NCI-H146 treated with DMSO at 0.1 percent for 48 hours (cell line): ENCODE results near the gene TBCCD1.

Source experiments
- DNase-seq: peaks from one replicate; lab custom pipeline; 2025; ENCODE audit not compliant: unreplicated experiment; lab: John Stamatoyannopoulos, UW

TBCCD1 gene

GRCh38 chr3:186567072-186567921 is at the start of gene TBCCD1:
TSS of gene TBCCD1 (minus strand) at chr3:186567339. CDS start at chr3:186564329, 3,010 bp downstream.
- DNase-seq: peak; percentile 90

DNA sequence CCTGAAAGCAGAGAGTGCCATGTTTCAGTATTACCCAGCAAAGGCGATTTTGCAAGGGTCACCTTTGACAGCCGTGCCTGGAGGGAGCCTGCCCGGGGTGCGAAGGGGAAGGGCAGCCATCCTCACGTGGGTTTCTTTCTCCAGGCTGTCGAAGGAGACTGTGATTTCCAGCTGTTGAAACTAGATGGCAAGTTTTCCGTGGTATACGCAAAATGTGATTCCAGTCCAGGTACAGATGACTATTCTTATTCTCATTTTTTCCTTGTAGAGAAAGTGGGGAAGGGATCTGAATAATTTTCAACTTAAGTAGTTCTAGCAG is 49.1 kb upstream of the TBCCD1 start:
- DNase-seq: no peak

DNA sequence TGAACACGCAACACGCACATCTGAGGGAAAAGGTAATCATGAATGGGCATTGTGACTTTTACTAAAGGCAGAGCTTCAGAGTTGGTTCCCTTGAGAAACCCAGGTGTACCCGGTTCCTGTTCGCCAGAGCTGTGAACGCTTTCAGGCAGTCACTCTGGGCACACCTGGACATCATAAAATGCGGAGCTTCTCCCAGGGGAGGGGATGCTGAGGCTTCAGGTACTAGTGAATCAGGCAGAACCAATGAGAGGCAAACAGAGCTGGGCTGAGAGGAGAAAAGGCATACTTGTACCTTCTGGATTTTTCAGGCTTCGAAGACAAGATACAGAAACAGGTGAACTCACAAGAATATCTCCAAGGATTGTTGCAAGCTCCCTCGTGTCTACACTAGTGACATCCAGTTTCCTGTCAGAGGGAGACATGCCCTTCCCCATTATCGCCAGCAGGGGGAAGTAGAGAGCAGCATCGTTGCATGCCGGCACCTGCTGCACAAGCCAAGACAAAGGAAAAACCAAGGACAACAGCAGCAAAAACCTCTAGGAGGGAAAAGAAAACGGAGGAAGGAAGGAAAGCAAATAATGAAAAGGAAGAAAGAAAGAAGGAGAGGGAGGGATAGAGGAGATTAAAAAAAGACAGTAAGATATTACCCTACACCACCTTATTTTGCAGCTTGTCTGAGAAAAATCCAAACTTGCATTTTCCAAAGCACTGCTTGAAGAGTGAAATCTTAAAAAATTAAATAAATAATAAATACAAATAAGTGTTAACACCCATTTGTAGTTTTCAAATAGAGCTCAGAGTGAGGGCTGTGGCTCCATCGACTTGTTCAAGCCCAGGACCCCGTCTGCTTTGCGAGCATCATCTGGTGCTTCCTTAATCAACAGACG is 47.7 kb upstream of the TBCCD1 start:
- DNase-seq: peak; percentile 95

GRCh38 chr3:186614266-186614596 is 47.1 kb upstream of the TBCCD1 start:
- peak; percentile 50 for DNase-seq

GRCh38 chr3:186613637-186614265 is 46.6 kb upstream of the TBCCD1 start:
- peak; percentile 53 for DNase-seq

- no peak for DNase-seq
Measured at GRCh38 chr3:186612721-186613636, 45.8 kb upstream of the TBCCD1 start, which contains the start of gene AHSG. TSS of gene AHSG (plus strand) at chr3:186613060. CDS start at chr3:186613142, 82 bp downstream.

DNA sequence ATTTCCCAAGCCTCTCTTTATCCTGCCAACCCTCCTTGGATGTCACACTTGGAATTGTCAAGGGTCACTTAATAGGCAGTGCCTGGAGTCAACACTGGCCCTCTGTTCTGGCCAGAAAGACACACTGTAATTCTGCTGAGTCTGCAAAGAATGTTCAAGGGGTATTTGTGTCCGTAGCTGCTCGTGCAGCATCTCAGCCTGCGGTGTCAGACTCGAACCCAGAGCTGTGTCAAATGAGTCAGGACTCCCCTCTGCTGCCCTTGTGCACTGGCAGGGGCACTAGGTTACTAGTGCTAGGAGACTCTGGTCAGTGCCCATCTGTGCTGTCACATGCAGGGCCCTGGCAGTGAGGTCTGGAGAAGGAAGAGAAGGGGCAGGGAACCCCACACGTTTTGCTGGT is 44.9 kb upstream of the TBCCD1 start:
- no peak for DNase-seq

DNA sequence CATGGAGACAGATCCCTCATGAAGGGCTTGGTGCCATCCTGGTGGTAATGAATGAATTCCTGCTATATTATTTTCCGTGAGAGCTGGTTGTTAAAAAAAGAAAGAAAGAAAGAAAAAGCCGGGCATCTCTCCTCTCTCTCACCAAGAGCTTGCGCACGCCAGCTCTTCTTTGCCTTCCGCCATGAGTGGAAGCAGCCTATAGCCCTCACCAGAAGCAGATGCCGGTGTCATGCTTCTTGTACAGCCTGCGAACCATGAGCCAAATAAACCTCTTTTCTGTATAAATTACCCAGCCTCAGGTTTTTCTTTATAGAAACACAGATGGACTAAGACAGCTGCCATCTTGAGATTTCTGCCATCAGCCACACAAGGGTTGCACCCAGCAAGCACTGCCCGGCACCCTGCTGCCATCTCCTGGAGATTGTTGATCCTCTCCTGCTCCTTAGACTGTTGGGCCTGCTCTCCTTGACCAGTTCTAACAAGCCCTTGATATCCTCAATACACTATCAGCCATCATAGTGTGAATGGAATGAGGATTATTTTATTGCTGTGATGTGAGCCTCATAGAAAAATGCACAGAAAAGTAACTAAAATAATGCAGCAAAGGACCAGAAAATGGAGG is 42.2 kb upstream of the TBCCD1 start:
- no peak for DNase-seq

DNA sequence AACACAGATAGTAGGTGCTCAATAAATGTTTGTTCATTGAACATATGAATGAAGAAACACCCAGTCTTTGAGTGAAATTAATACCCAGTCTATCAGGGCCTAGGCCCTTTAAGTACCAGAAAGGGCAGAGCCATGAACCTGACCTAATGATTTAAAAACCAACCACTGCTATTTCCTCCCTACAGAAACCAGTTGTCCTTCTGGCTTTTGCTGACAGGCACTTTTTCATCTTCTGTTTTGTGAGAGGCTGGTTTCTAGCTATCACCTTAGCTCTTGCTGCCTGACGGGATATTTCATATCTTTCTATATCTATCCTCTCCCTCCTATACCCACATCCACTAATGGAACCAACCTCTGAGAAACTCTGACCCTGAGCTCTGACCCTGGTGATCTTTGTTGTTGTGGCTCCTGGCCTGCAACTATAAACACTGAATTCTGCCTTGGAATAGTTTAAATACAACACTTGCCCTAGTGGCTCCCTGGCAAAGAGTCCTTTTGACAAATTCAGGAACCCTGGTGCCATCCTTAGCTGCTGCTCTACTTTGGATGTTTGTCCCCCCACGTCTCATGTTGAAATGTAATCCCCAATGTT is 41.6 kb upstream of the TBCCD1 start:
- no peak for DNase-seq

DNA sequence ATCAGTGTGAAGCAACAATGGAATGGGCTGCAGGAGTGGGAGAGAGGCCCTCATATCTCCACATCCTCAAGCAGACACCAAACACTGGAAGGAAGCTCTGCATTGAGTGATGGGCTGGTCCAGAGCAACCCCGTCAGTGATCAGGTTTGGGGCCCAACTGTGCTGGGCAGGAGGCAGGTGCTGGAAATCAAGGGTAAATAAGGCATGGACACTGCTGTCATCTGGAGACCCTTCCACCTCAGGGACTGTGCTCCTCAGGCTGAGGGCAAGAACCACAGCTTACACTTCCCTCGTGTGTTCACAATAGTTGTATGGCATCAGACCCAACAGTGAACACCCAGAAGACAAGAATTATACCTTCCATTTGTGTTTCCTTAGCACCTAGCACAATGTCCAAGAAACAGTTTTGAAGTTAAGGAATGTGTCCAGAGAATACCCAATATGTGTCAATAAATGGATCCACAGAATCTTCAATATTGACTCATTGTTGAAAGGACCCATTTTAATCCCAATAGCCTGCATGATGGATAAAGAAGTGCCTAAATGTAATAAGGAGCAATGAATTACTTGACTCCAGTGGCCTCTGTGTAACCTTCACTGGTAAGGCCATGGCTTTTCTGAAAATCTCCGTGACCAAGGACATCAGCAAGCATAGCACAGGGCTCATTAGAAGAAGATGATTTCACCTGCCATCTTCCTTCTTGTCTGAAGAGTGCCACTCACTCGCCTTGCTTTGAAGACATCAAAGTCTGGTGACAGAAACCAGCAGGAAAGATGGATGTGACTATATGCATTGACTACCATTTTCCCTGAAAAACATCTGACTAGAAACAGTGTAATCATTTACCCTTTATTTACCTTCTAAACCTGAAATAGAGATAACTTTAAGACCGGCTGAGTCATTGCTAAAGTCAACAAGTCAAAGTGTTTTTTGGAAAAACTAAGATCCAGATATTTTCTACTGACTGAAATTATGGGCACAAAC is 38.7 kb upstream of the TBCCD1 start:
- no peak for DNase-seq

DNA sequence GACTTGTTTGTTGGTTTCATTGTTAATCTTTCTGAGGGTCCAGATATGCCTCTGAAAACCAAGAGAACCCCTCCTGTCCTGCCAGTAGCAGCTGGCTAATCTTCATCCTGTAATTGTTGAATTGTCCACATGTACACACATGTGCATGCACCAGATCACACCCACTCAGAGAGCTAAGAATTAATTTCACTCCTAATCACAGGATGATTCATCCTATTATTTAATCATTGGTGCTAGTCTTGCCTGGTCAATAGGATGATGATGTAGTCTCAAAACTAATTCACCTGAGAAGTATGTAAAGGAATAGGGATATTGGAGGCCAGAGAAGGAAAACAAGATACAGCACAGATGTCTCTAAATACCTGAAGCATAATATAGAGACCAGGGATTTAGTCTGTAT is 37.9 kb upstream of the TBCCD1 start:
- no peak for DNase-seq

- DNase-seq: no peak
Measured at GRCh38 chr3:186603159-186603558, 36.0 kb upstream of the TBCCD1 start.

DNA sequence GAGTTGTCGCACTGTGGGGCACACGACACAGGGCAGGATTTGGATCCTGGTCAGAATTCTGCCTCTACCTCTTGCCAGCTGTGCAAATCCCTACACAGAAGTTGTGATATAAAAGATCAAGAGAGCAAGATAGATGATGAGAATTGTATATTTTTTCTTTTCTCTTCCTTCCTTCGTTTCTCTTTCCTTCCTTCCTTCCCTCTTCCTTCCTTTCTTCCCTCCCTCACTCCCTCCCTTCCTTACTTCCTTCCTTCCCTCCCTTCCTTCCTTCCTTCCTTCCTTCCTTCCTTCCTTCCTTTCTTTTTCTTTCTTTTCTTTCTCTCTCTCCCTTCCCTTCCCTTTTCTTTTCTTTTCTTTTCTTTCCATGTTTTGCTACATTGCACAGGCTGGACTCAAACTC is 33.8 kb upstream of the TBCCD1 start:
- no peak for DNase-seq

GRCh38 chr3:186599785-186600166 is 32.6 kb upstream of the TBCCD1 start:
- DNase-seq: no peak

DNA sequence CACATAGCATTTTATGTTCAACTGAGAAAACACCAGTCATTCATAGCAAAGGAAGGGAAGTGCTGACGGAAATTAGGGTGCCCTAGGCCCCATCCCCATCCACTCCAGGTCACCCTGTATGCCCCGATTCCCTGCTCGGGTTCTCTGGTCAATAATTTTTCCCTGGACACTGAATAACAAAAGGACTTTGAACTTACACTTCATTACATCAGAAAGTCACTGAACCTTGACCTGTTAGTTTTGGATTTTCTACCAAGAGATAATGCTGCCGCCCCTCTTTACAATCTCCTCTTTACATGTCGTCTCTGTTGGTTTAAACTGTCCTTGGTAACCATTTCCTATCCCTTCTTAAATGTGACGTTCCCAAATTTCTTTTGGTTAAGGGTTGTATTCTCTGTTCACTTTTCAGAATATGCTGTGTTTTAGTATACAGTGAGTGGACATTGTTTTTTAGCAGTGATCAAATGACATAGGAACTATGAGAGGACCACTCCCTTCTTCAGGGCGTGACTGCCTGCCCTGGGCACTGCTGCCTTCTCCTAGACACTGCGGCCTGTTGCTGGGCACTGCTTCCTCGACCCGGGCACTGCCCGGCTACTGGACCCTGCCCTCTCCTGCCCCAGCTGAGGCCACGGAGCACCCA is 32.1 kb upstream of the TBCCD1 start:
- DNase-seq: no peak

- DNase-seq: no peak
Measured at GRCh38 chr3:186598794-186599141, 31.6 kb upstream of the TBCCD1 start.

GRCh38 chr3:186598108-186598784 is 31.1 kb upstream of the TBCCD1 start:
- no peak for DNase-seq
